OCI-LY7 (cell line): ENCODE results near the gene C19orf25. TPM values are rescaled to one million over a fixed set of nuclear protein-coding genes. Genes with fewer than 3 reads are reported as not detected.

Experiments
- BruUV-seq: library from RNA; stranded (reverse); fragments of 400-500 nt; replicated peaks from 2 replicates; lab custom pipeline; 2021; lab: Mats Ljungman, UMichigan
- CTCF ChIA-PET: fragments of 300-600 bp; sonication (Branson Sonifier 250); formaldehyde crosslinking; loops from one replicate; lab custom pipeline; 2022; ENCODE audit warnings: antibody characterized with exemption; ENCODE audit not compliant: unreplicated experiment; lab: Charles Lee
- POLR2A ChIA-PET: fragments of 300-600 bp; sonication (Branson Sonifier 250); formaldehyde crosslinking; loops from one replicate; lab custom pipeline; 2022; ENCODE audit warnings: antibody characterized with exemption; lab: Charles Lee
- DNase-seq: peaks from one replicate; pipeline ENCODE4 v3.0.0-alpha.2; 2015; ENCODE audit warnings: low spot score
- H2AFZ ChIP-seq: fragments of 200-600 bp; sonication (generic), shearing (Covaris generic); 2 replicates; pipeline ENCODE4 v1.6.1; 2014; ENCODE audit warnings: mild to moderate bottlenecking, antibody characterized with exemption, low read length, moderate library complexity
- H3K27ac ChIP-seq: fragments of 200-600 bp; sonication (generic); 2 replicates; pipeline ENCODE4 v1.5.1; 2014; ENCODE audit warnings: mixed run types, low read depth, mild to moderate bottlenecking, moderate library complexity, low read length, inconsistent platforms; ENCODE audit not compliant: poor library complexity, severe bottlenecking
- H3K36me3 ChIP-seq: fragments of 200-600 bp; sonication (generic); 2 replicates; pipeline ENCODE4 v1.6.1; 2014; ENCODE audit warnings: mild to moderate bottlenecking, antibody characterized with exemption, low read length, moderate library complexity, mixed read lengths; ENCODE audit not compliant: insufficient read depth
- H3K4me1 ChIP-seq: fragments of 200-600 bp; sonication (generic); 2 replicates; pipeline ENCODE4 v1.5.1; 2014; ENCODE audit warnings: mild to moderate bottlenecking, low read length; ENCODE audit not compliant: insufficient read depth, poor library complexity, severe bottlenecking
- H3K4me2 ChIP-seq: fragments of 200-600 bp; sonication (generic); 2 replicates; pipeline ENCODE4 v1.6.1; 2014; ENCODE audit warnings: mild to moderate bottlenecking, low read length
- H3K4me3 ChIP-seq: fragments of 200-600 bp; sonication (generic); 2 replicates; pipeline ENCODE4 v1.5.1; 2014; ENCODE audit warnings: mild to moderate bottlenecking, low read depth, low read length; ENCODE audit not compliant: poor library complexity, severe bottlenecking
- H3K79me2 ChIP-seq: fragments of 200-600 bp; sonication (generic); 2 replicates; pipeline ENCODE4 v1.6.1; 2016; ENCODE audit warnings: low read depth, mild to moderate bottlenecking, low read length, moderate library complexity, mixed read lengths; ENCODE audit not compliant: insufficient read depth
- H3K9me2 ChIP-seq: fragments of 200-600 bp; sonication (generic); 2 replicates; pipeline ENCODE4 v1.6.1; 2016; ENCODE audit warnings: mild to moderate bottlenecking, low read length, mixed read lengths; ENCODE audit not compliant: insufficient read depth
- H3K9me3 ChIP-seq: fragments of 200-600 bp; sonication (generic); 2 replicates; pipeline ENCODE4 v1.6.1; 2014; ENCODE audit warnings: mild to moderate bottlenecking, mixed run types, low read length, mixed read lengths
- H4K20me1 ChIP-seq: fragments of 200-600 bp; sonication (generic); 2 replicates; pipeline ENCODE4 v1.6.1; 2014; ENCODE audit warnings: mild to moderate bottlenecking, antibody characterized with exemption, low read length, moderate library complexity, mixed read lengths; ENCODE audit not compliant: insufficient read depth
- EZH2phosphoT487 ChIP-seq: fragments of 200-600 bp; sonication (generic); IDR thresholded peaks from 2 replicates; pipeline ENCODE4 v1.6.1; 2018; ENCODE audit warnings: low read depth, borderline replicate concordance, mild to moderate bottlenecking, mixed run types, antibody characterized with exemption, low read length, moderate library complexity, mixed read lengths
- intact Hi-C: fragments of 100-400 bp; cut with micrococcal nuclease; formaldehyde crosslinking; loops from one replicate; pipeline ENCODE4 v1.10.0; 2022; ENCODE audit not compliant: unreplicated experiment
- total RNA-seq, 2 experiments: library from RNA; depleted of rRNA in 1 of 2; stranded (reverse); fragments of >200 nt in 1 of 2; shearing (Covaris generic) in 1 of 2; gene quantifications; 2 replicates each; pipeline ENCODE4 v1.2.3, GENCODE V29; 2014 to 2022
- TF ChIP-seq, protein P1 (sequence below): fragments of 200-600 bp; sonication (generic); conservative IDR thresholded peaks from 2 replicates; pipeline ENCODE4 v1.5.1; 2014; ENCODE audit warnings: mild to moderate bottlenecking, antibody characterized with exemption, low read length, moderate library complexity, mixed read lengths

Gene C19orf25
- total RNA-seq, 2 experiments from 2014 or later, result 45.6 to 58.6 TPM

DNA sequence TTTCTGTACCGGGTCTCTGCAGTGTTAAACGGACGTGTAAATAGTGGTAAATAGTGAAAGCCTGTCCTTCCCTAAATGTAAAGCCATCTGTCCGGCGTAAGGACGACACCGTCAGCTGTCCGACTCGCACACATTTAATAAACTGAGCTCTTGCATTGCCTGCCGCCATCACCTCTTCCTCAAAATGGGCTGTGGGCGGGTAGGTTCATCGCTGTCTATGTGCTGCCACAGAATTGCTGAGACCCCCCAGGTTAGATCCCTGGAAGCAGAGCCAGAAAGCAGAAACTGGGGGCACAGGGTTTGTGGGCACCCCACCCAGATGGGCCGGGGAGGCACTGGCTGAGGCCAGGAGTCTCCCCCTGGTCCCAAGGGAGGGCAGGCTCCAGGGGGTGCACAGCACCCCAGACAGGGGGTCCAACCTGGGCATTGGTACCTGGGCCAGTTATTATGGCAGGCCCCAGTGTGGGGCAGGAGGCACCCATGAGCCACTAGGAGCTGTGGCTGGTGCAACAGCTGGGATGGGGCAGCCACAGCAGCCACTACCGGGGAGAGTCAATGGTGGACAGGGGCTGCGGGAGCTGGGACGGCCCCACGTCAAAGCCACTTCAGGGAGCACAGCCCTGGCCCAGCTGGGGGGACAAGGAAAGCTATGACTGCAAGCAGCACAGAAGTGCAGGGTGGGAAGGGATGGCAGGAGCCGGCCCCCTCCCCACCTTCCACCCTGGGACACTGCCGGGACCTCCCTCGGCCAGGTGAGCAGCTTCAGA lies 5.7 kb downstream of the C19orf25 start:
- BruUV-seq, result no TSS peak
- no peak overlapping the region for H3K27ac ChIP-seq
- H4K20me1 ChIP-seq, result peaks cover 7% of the 10 kb centered on the region; the same call in 1 of the 2 replicates
- H3K9me3 ChIP-seq, result no peaks in the 10 kb centered on the region
- H3K4me1 ChIP-seq, result peaks cover 25% of the 10 kb centered on the region
- peaks cover 13% of the 10 kb centered on the region for H3K79me2 ChIP-seq
- intact Hi-C loops, result no loop called here
- H3K4me2 ChIP-seq, result no peak overlapping the region
- no peaks in the 10 kb centered on the region for H3K9me2 ChIP-seq
- H3K4me3 ChIP-seq, result no peak overlapping the region
- TF ChIP-seq EZH2phosphoT487, result no peak
- TF ChIP-seq, protein P1, sequence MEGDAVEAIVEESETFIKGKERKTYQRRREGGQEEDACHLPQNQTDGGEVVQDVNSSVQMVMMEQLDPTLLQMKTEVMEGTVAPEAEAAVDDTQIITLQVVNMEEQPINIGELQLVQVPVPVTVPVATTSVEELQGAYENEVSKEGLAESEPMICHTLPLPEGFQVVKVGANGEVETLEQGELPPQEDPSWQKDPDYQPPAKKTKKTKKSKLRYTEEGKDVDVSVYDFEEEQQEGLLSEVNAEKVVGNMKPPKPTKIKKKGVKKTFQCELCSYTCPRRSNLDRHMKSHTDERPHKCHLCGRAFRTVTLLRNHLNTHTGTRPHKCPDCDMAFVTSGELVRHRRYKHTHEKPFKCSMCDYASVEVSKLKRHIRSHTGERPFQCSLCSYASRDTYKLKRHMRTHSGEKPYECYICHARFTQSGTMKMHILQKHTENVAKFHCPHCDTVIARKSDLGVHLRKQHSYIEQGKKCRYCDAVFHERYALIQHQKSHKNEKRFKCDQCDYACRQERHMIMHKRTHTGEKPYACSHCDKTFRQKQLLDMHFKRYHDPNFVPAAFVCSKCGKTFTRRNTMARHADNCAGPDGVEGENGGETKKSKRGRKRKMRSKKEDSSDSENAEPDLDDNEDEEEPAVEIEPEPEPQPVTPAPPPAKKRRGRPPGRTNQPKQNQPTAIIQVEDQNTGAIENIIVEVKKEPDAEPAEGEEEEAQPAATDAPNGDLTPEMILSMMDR, result no peak
- ChIA-PET POLR2A (no interaction called here), CTCF (interaction anchor here (0.6 kb wide), 1 partner anchor 60 kb away, joined by 4 read pairs; no protein-coding TSS in a partner anchor)
- no peak overlapping the region for H2AFZ ChIP-seq
- no peak for DNase-seq
- H3K36me3 ChIP-seq, result peaks cover 21% of the 10 kb centered on the region

DNA sequence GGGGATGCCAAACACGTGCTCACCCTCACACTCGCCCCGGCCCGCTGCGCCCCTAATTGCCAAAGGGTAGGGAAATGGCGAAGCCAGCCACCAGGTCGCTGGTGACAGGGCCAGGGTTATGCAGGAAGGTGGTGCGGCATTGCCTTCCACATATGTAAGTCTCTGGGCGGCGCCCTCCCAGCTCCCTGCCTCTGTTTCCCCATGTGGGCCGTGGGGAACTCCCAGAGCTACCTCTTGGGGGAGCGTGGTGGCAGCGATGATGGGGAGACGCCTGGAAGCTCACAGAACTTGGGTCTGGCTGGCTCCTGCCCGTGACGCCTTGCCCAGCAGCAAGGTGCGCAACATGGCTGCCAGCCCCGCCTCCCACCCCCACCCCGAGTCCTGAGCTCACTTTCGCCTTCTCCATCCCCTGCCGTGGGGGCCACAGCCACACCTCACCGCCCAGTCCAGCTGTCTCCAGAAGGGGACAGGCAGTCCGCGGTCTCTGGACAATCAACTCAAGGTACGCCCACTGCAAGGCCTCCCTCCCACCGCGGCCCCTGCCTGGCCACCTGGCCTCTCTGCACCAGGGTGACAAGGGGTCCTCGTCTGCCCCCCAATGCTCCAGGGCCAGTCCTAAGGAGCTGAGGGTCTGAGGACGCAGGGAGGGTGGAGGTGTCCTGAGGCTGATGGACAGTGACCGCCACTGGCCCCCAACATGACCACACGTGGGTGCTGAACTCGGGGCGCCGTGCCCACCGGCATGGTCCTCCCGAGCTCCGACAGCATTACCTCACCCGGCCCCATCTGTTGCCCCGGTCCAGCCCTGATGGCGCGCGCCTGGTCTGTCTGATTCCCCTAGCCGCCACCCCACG lies 6.6 kb downstream of the C19orf25 start:
- Histone ChIP-seq H3K36me3 (peaks cover 20% of the 10 kb centered on the region), H3K9me2 (no peaks in the 10 kb centered on the region), H4K20me1 (peaks cover 7% of the 10 kb centered on the region; the same call in 1 of the 2 replicates), H3K9me3 (no peaks in the 10 kb centered on the region), H3K79me2 (peaks cover 4% of the 10 kb centered on the region), H3K4me1 (peaks cover 18% of the 10 kb centered on the region), H2AFZ (no peak overlapping the region), H3K27ac (no peak overlapping the region), H3K4me2 (no peak overlapping the region), H3K4me3 (no peak overlapping the region)
- no peak for TF ChIP-seq EZH2phosphoT487
- TF ChIP-seq, protein P1, result no peak
- DNase-seq, result no peak
- CTCF ChIA-PET, result no interaction called here
- BruUV-seq, result no TSS peak
- intact Hi-C loops, result no loop called here
- POLR2A ChIA-PET, result no interaction called here
